MM.1S (cell line): ENCODE results near the gene A4GNT.
"Not testable (repeated sequence)": the region's sequence is repeated elsewhere in the genome, so short reads cannot be mapped to it uniquely, and the experiment has no call there.

ENCODE experiments used
- DNase-seq: peaks from one replicate; pipeline ENCODE4 v3.0.0-alpha.2; 2015
- H2AFZ ChIP-seq: fragments of 300-600 bp; sonication (generic); 2 replicates; pipeline ENCODE4 v1.6.0; 2016; ENCODE audit warnings: antibody characterized with exemption, low read length
- H3F3A ChIP-seq: fragments of 300-600 bp; sonication (generic); 2 replicates; pipeline ENCODE4 v1.6.1; 2016; ENCODE audit warnings: mild to moderate bottlenecking, antibody characterized with exemption, low read length, moderate library complexity, mixed read lengths; ENCODE audit not compliant: insufficient read depth
- H3K27ac ChIP-seq: fragments of 300-600 bp; sonication (generic); 2 replicates; pipeline ENCODE4 v1.5.1; 2016; ENCODE audit warnings: mild to moderate bottlenecking, low read length
- H3K27me3 ChIP-seq: fragments of 300-600 bp; sonication (generic); replicated peaks from 2 replicates; pipeline ENCODE4 v1.6.0; 2016; ENCODE audit warnings: low read length; ENCODE audit not compliant: insufficient read depth
- H3K36me3 ChIP-seq: fragments of 300-600 bp; sonication (generic); replicated peaks from 2 replicates; pipeline ENCODE4 v1.6.1; 2016; ENCODE audit warnings: mild to moderate bottlenecking, low read length, mixed read lengths; ENCODE audit not compliant: insufficient read depth
- H3K4me1 ChIP-seq: fragments of 300-600 bp; sonication (generic); 2 replicates; pipeline ENCODE4 v1.6.1; 2016; ENCODE audit warnings: low read length, mixed read lengths
- H3K4me2 ChIP-seq: fragments of 300-600 bp; sonication (generic); 2 replicates; pipeline ENCODE4 v1.6.0; 2016; ENCODE audit warnings: low read depth, low read length
- H3K4me3 ChIP-seq: fragments of 300-600 bp; sonication (generic); 2 replicates; pipeline ENCODE4 v1.5.1; 2016; ENCODE audit warnings: low read length, mixed read lengths
- H3K79me2 ChIP-seq: fragments of 300-600 bp; sonication (generic); 2 replicates; pipeline ENCODE4 v1.6.1; 2016; ENCODE audit warnings: mixed run types, low read length, mixed read lengths
- H3K9ac ChIP-seq: fragments of 300-600 bp; sonication (generic); 2 replicates; pipeline ENCODE4 v1.6.1; 2016; ENCODE audit warnings: low read length, mixed read lengths
- H3K9me2 ChIP-seq: fragments of 300-600 bp; sonication (generic); replicated peaks from 2 replicates; pipeline ENCODE4 v1.6.1; 2016; ENCODE audit warnings: mild to moderate bottlenecking, low read length, mixed read lengths; ENCODE audit not compliant: insufficient read depth
- H3K9me3 ChIP-seq: fragments of 300-600 bp; sonication (generic); replicated peaks from 2 replicates; pipeline ENCODE4 v1.6.1; 2016; ENCODE audit warnings: mild to moderate bottlenecking, low read length, mixed read lengths; ENCODE audit not compliant: insufficient read depth
- H4K20me1 ChIP-seq: fragments of 300-600 bp; sonication (generic); 2 replicates; pipeline ENCODE4 v1.6.1; 2016; ENCODE audit warnings: mild to moderate bottlenecking, low read length, moderate library complexity, mixed read lengths; ENCODE audit not compliant: insufficient read depth
- EZH2 ChIP-seq: fragments of 300-600 bp; sonication (generic); optimal IDR thresholded peaks from 2 replicates; pipeline ENCODE3; 2017; ENCODE audit warnings: low read depth, mild to moderate bottlenecking, antibody characterized with exemption, low read length, mixed read lengths
- EZH2phosphoT487 ChIP-seq: fragments of 300-600 bp; sonication (generic); IDR thresholded peaks from 2 replicates; pipeline ENCODE4 v1.6.1; 2018; ENCODE audit warnings: antibody characterized with exemption, low read length
- TF ChIP-seq, protein P1 (sequence below): fragments of 300-600 bp; sonication (generic); IDR thresholded peaks from 2 replicates; pipeline ENCODE4 v1.5.1; 2016; ENCODE audit warnings: antibody characterized with exemption, low read length, mixed read lengths

Gene A4GNT

DNA sequence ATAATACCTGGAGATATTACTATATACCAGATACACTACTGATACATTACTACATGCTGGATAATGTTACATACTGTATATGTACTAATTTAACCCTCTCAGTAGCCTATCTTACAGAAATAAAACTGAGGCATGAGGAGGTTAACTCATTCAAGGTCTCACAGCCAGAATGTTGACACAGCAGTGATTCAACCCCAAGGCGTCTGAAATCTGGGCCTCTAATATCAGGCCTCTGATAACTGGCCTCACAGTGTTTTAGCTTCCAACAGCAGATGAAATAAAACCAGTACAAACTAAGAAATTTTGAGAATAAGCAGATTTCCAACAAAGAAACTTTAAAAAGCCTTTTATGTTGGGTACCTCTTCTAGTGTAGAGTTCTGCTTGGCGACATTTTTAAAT is 40.2 kb downstream of the A4GNT start:
- H3K27me3 ChIP-seq: no peaks in the 10 kb centered on the region; the same call in 1 of the 2 replicates
- H3K9ac ChIP-seq: no peak overlapping the region
- no peak overlapping the region for H3K27ac ChIP-seq
- H2AFZ ChIP-seq: no peak overlapping the region
- no peaks in the 10 kb centered on the region for H3F3A ChIP-seq
- no peaks in the 10 kb centered on the region for H3K36me3 ChIP-seq
- H3K4me2 ChIP-seq: no peak overlapping the region
- no peaks in the 10 kb centered on the region for H3K9me2 ChIP-seq
- H3K9me3 ChIP-seq: no peaks in the 10 kb centered on the region
- no peaks in the 10 kb centered on the region for H3K79me2 ChIP-seq
- TF ChIP-seq EZH2: no peak
- TF ChIP-seq EZH2phosphoT487: no peak
- TF ChIP-seq, protein P1, sequence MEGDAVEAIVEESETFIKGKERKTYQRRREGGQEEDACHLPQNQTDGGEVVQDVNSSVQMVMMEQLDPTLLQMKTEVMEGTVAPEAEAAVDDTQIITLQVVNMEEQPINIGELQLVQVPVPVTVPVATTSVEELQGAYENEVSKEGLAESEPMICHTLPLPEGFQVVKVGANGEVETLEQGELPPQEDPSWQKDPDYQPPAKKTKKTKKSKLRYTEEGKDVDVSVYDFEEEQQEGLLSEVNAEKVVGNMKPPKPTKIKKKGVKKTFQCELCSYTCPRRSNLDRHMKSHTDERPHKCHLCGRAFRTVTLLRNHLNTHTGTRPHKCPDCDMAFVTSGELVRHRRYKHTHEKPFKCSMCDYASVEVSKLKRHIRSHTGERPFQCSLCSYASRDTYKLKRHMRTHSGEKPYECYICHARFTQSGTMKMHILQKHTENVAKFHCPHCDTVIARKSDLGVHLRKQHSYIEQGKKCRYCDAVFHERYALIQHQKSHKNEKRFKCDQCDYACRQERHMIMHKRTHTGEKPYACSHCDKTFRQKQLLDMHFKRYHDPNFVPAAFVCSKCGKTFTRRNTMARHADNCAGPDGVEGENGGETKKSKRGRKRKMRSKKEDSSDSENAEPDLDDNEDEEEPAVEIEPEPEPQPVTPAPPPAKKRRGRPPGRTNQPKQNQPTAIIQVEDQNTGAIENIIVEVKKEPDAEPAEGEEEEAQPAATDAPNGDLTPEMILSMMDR: no peak
- no peak overlapping the region for H3K4me3 ChIP-seq
- DNase-seq: no peak
- no peaks in the 10 kb centered on the region for H3K4me1 ChIP-seq
- H4K20me1 ChIP-seq: no peaks in the 10 kb centered on the region

DNA sequence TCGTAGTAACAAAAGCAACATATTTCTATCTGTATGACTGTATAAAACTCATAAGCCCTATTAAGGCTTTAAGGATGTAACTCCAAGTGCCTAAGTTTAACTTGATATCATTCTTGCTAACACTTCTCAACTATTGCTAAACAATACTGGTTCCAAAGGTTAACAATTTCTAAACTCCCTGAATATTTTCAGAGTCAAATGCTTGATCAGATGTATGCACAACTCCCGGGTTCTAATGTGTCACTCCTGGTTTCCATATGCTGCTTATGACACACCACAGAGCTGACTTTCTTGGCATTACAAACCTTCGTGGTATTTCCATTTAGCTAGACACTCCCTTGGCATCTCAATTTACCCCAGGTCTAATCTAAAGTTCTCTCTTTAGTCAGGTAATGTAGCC is 43.1 kb downstream of the A4GNT start:
- no peak overlapping the region for H3K4me2 ChIP-seq
- no peak overlapping the region for H2AFZ ChIP-seq
- no peaks in the 10 kb centered on the region for H3K4me1 ChIP-seq
- no peak overlapping the region for H3K27ac ChIP-seq
- no peaks in the 10 kb centered on the region for H3F3A ChIP-seq
- no peaks in the 10 kb centered on the region for H3K9me2 ChIP-seq
- H3K27me3 ChIP-seq: peaks cover 5% of the 10 kb centered on the region
- no peaks in the 10 kb centered on the region for H3K79me2 ChIP-seq
- DNase-seq: no peak
- TF ChIP-seq EZH2: no peak
- TF ChIP-seq, protein P1: no peak
- no peak overlapping the region for H3K4me3 ChIP-seq
- H3K36me3 ChIP-seq: no peaks in the 10 kb centered on the region
- H3K9me3 ChIP-seq: no peaks in the 10 kb centered on the region
- no peak overlapping the region for H3K9ac ChIP-seq
- H4K20me1 ChIP-seq: no peaks in the 10 kb centered on the region

DNA sequence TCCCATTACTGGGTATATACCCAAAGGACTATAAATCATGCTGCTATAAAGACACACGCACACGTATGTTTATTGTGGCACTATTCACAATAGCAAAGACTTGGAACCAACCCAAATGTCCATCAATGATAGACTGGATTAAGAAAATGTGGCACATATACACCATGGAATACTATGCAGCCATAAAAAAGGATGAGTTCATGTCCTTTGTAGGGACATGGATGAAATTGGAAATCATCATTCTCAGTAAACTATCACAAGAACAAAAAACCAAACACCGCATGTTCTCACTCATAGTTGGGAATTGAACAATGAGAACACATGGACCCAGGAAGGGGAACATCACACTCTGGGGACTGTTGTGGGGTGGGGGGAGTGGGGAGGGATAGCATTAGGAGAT is 46.4 kb downstream of the A4GNT start:
- H3K79me2 ChIP-seq, H3K4me2 ChIP-seq, H3K9me2 ChIP-seq, H3K27ac ChIP-seq, H2AFZ ChIP-seq, H3K36me3 ChIP-seq, H3K4me3 ChIP-seq, H4K20me1 ChIP-seq, H3K9me3 ChIP-seq, DNase-seq, H3K9ac ChIP-seq: not testable (repeated sequence)
- Histone ChIP-seq H3K4me1 (peaks cover 26% of the 10 kb centered on the region), H3K27me3 (peaks cover 19% of the 10 kb centered on the region), H3F3A (peaks cover 20% of the 10 kb centered on the region)

DNA sequence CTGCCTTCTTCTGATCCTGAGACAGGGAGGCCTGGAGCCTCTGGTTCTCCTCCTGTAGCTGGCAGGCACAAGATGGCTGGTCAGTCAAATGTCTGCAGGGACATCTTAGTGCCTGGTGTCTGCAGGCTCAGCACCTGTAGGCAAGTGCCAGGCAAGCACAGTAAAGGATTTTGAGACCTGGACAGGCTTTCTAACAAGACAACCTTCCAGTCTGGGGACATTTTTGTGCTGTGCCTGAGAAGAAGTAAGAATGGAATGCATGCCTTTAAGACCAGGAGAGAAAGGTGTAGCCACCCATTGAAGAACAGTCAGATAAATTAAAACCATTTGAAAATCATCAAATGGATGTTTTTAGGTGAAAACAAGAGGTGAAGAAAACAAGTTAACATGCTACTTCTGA is 48.0 kb downstream of the A4GNT start:
- Histone ChIP-seq H3K9ac (no peak overlapping the region), H3K79me2 (no peaks in the 10 kb centered on the region), H3K4me3 (no peak overlapping the region), H3K36me3 (no peaks in the 10 kb centered on the region), H3K27ac (no peak overlapping the region), H3K9me3 (no peaks in the 10 kb centered on the region), H2AFZ (no peak overlapping the region), H3K27me3 (peaks cover 26% of the 10 kb centered on the region), H3K4me1 (peaks cover 26% of the 10 kb centered on the region), H3F3A (peaks cover 20% of the 10 kb centered on the region), H4K20me1 (no peaks in the 10 kb centered on the region), H3K9me2 (no peaks in the 10 kb centered on the region), H3K4me2 (no peak overlapping the region)
- DNase-seq: no peak
- TF ChIP-seq EZH2phosphoT487 (no peak), EZH2 (no peak)
- TF ChIP-seq, protein P1: no peak
